ENCODE results near the gene SLC37A3. TPM values are rescaled to one million over a fixed set of nuclear protein-coding genes. Genes with fewer than 3 reads are reported as not detected.

Gene SLC37A3
- total RNA-seq, 2 experiments from 2014 or later: 8.0 to 10.0 TPM

DNA sequence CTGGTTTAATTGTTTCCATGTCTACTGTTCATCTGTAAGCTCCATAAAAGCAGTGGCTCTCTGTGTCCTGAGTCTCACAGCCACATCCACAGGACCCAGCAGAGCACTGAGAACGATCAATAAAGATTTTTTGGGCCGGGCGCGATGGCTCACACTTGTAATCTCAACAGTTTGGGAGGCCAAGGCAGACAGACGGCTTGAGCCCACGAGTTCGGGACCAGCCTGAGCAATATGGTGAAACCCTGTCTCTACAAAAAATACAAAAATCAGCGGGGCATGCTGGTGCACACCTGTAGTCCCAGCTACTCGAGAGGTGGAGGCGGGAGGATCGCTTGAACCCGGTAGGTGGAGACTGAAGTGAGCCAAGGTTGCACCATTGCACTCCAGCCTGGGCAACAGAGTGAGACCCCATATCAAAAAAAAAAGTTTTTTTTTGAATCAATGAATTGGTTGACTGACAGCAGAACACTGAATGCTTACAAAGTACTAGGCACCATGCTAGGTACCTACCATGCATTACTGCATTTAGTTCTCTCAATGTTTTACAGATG is 4.5 kb downstream of the SLC37A3 start:
- peaks cover 23% of the 10 kb centered on the region for H3K4me1 ChIP-seq (ENCODE audit: insufficient read depth, low read length, poor library complexity, severe bottlenecking)
- H3K9me3 ChIP-seq (ENCODE audit: low read length): no peaks in the 10 kb centered on the region
- DNase-seq (ENCODE audit: low spot score): no peak
- peaks cover 29% of the 10 kb centered on the region for H4K20me1 ChIP-seq (ENCODE audit: insufficient read depth, low read length)
- no peaks in the 10 kb centered on the region for H3K9me2 ChIP-seq (ENCODE audit: insufficient read depth, low read length)
- no peak overlapping the region for H2AFZ ChIP-seq (ENCODE audit: low read length)
- H3K4me3 ChIP-seq (ENCODE audit: low read depth, low read length, poor library complexity, severe bottlenecking): no peak overlapping the region
- BruUV-seq (replicated peaks): no TSS peak
- no peak overlapping the region for H3K27ac ChIP-seq (ENCODE audit: low read depth, low read length, poor library complexity, severe bottlenecking)
- intact Hi-C loops (cut with micrococcal nuclease; ENCODE audit: unreplicated experiment): loop anchor here (5.0 kb wide), 2 partner anchors 217 to 278 kb away; partner anchors contain the start of genes ADCK2 and KDM7A
- no peak for TF ChIP-seq CTCF (conservative IDR thresholded peaks at IDR 0.05; ENCODE audit: low read length)
- no peak for TF ChIP-seq EZH2phosphoT487 (IDR thresholded peaks at IDR 0.05; ENCODE audit: borderline replicate concordance, low read depth, low read length)
- no peak overlapping the region for H3K4me2 ChIP-seq (ENCODE audit: low read length)
- CTCF ChIA-PET (ENCODE audit: unreplicated experiment): interaction anchor here (0.7 kb wide), 1 partner anchor 29 kb away, joined by 3 read pairs; no protein-coding TSS in a partner anchor
- POLR2A ChIA-PET: interaction anchor here (0.6 kb wide), 1 partner anchor 84 kb away, joined by 6 read pairs; no protein-coding TSS in a partner anchor
- H3K36me3 ChIP-seq (ENCODE audit: insufficient read depth, low read length): no peaks in the 10 kb centered on the region
- H3K79me2 ChIP-seq (ENCODE audit: insufficient read depth, low read depth, low read length): no peaks in the 10 kb centered on the region

DNA sequence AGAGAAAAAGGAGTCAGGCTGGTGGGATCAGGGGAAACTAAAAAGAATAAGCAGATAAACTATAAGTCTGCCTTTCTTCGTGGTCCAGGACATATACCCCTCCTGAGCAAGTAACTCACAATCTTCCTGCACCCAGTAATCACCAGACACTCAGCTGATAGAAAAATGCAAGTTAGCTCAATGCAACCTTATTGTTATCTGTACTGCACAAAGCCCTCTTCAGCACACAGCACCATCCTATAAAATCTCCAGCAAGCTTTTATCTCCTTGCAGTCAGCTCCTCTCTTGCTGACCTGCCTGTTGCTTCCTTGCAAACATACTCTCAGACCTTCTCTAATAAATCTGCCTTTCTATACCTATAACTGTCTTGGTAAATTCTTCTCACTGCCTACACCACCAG is 6.7 kb downstream of the SLC37A3 start:
- Histone ChIP-seq H2AFZ (ENCODE audit: low read length) (no peak overlapping the region), H3K36me3 (ENCODE audit: insufficient read depth, low read length) (no peaks in the 10 kb centered on the region), H3K27ac (ENCODE audit: low read depth, low read length, poor library complexity, severe bottlenecking) (no peak overlapping the region), H3K9me3 (ENCODE audit: low read length) (no peaks in the 10 kb centered on the region), H3K79me2 (ENCODE audit: insufficient read depth, low read depth, low read length) (no peaks in the 10 kb centered on the region), H3K4me1 (ENCODE audit: insufficient read depth, low read length, poor library complexity, severe bottlenecking) (peaks cover 20% of the 10 kb centered on the region), H3K4me3 (ENCODE audit: low read depth, low read length, poor library complexity, severe bottlenecking) (no peak overlapping the region), H3K4me2 (ENCODE audit: low read length) (no peak overlapping the region), H3K9me2 (ENCODE audit: insufficient read depth, low read length) (no peaks in the 10 kb centered on the region), H4K20me1 (ENCODE audit: insufficient read depth, low read length) (peaks cover 29% of the 10 kb centered on the region)
- ChIA-PET CTCF (ENCODE audit: unreplicated experiment) (no interaction called here), POLR2A (no interaction called here)
- intact Hi-C loops (cut with micrococcal nuclease; ENCODE audit: unreplicated experiment): loop anchor here (5.0 kb wide), 2 partner anchors 214 to 281 kb away; partner anchors contain the start of genes ADCK2 and KDM7A
- DNase-seq (ENCODE audit: low spot score): no peak
- TF ChIP-seq CTCF (conservative IDR thresholded peaks at IDR 0.05; ENCODE audit: low read length): no peak
- TF ChIP-seq EZH2phosphoT487 (IDR thresholded peaks at IDR 0.05; ENCODE audit: borderline replicate concordance, low read depth, low read length): no peak
- no TSS peak for BruUV-seq (replicated peaks)
